CD4-positive, alpha-beta T cell (primary cell): ENCODE data around the gene NCKAP5. TPM values are rescaled to one million over a fixed set of nuclear protein-coding genes. Genes with fewer than 3 reads are reported as not detected.

Experiments
- ATAC-seq: fragments of 200-7000 bp; cut with Tn5 transposase; one replicate; pipeline ENCODE4 v1.10.0; 2022; ENCODE audit warnings: mild to moderate bottlenecking; ENCODE audit not compliant: poor library complexity
- CTCF ChIA-PET: fragments of 350-600 bp; sonication (Branson Sonifier 250); formaldehyde crosslinking; loops from one replicate; lab custom pipeline; 2021; ENCODE audit warnings: antibody characterized with exemption, inconsistent platforms; lab: Charles Lee
- POLR2A ChIA-PET: fragments of 350-600 bp; sonication (Branson Sonifier 250); formaldehyde crosslinking; loops from one replicate; lab custom pipeline; 2021; ENCODE audit warnings: antibody characterized with exemption, inconsistent platforms; lab: Charles Lee
- DNase-seq, 14 experiments: peaks; one replicate each; pipeline ENCODE4 v3.0.0-alpha.2; 2013 to 2020; ENCODE audit warnings: mixed read lengths in 2 of 14
- H3K27ac ChIP-seq, 2 donors: one replicate each; pipeline versions ENCODE4 v1.5.1 to v1.7.0; 2013; ENCODE audit warnings: low read length in 2 of 2, low read depth in 1 of 2, mild to moderate bottlenecking in 1 of 2
- H3K27me3 ChIP-seq, 2 experiments: 1 replicate in 1 of 2; 2 replicates in 1 of 2; pipeline versions ENCODE4 v1.6.1 to v1.7.0; 2013; ENCODE audit warnings: low read length in 2 of 2, control low read depth in 1 of 2, mild to moderate bottlenecking in 1 of 2, moderate library complexity in 1 of 2; ENCODE audit not compliant: insufficient read depth in 2 of 2, control insufficient read depth in 1 of 2
- H3K36me3 ChIP-seq: one replicate; pipeline ENCODE4 v1.6.1; 2013; ENCODE audit warnings: low read length, control low read depth; ENCODE audit not compliant: insufficient read depth
- H3K4me1 ChIP-seq: one replicate; pipeline ENCODE4 v1.6.1; 2013; ENCODE audit warnings: low read length, control low read depth; ENCODE audit not compliant: insufficient read depth
- H3K4me3 ChIP-seq: one replicate; pipeline ENCODE4 v1.5.1; 2013; ENCODE audit warnings: mild to moderate bottlenecking, low read length, moderate library complexity
- H3K9me3 ChIP-seq, 2 experiments: 1 replicate in 1 of 2; 2 replicates in 1 of 2; pipeline versions ENCODE4 v1.6.1 to v1.7.0; 2013; ENCODE audit warnings: low read length in 2 of 2, mild to moderate bottlenecking in 2 of 2, control low read depth in 1 of 2, moderate library complexity in 1 of 2; ENCODE audit not compliant: control insufficient read depth in 1 of 2, insufficient read depth in 1 of 2
- H3K27ac Mint-ChIP-seq: one replicate; pipeline ENCODE4 v1.8.0; 2020; ENCODE audit warnings: mixed read lengths
- H3K27me3 Mint-ChIP-seq: one replicate; pipeline ENCODE4 v1.8.0; 2021; ENCODE audit warnings: mixed read lengths
- H3K36me3 Mint-ChIP-seq: one replicate; pipeline ENCODE4 v1.8.0; 2021; ENCODE audit warnings: low read depth, mixed read lengths
- H3K4me1 Mint-ChIP-seq: one replicate; pipeline ENCODE4 v1.8.0; 2021; ENCODE audit warnings: low read depth, mixed read lengths
- H3K4me3 Mint-ChIP-seq: one replicate; pipeline ENCODE4 v1.8.0; 2020; ENCODE audit warnings: mild to moderate bottlenecking, mixed read lengths
- H3K9me3 Mint-ChIP-seq: one replicate; pipeline ENCODE4 v1.8.0; 2020; ENCODE audit warnings: mixed read lengths
- CTCF ChIP-seq: fragments of 200-600 bp; IDR thresholded peaks from one replicate; pipeline ENCODE4 v1.8.0; 2022; ENCODE audit warnings: antibody characterized with exemption, mild to moderate bottlenecking
- intact Hi-C, 2 experiments: fragments of 100-400 bp; cut with DNase I in 1 of 2; cut with micrococcal nuclease in 1 of 2; formaldehyde crosslinking; loops; one replicate each; pipeline versions ENCODE4 v1.15.1 to v1.9.0; 2023 to 2025; cut with DNase I, micrococcal nuclease
- total RNA-seq, 174 experiments: library from RNA in 2 of 174; stranded (reverse) in 2 of 174; gene quantifications; one replicate each; pipeline ENCODE4 v1.2.3 and lab custom pipeline; 2021 to 2026

The NCKAP5 gene
- total RNA-seq, 2 experiments from 2014 or later = not detected

- ChIA-PET POLR2A (no interaction called here), CTCF (no interaction called here)
- no peak for ATAC-seq
- H3K36me3 ChIP-seq = no peaks in the 10 kb centered on the region
- no peaks in the 10 kb centered on the region for H3K4me1 Mint-ChIP-seq
- H3K4me3 ChIP-seq = no peak overlapping the region
- no peaks in the 10 kb centered on the region for H3K27me3 Mint-ChIP-seq
- no peaks in the 10 kb centered on the region for H3K36me3 Mint-ChIP-seq
- peaks cover 4 to 5% of the 10 kb centered on the region in 2 experiments for H3K9me3 ChIP-seq
- H3K27ac ChIP-seq = no peak overlapping the region
- no peak overlapping the region for H3K27ac Mint-ChIP-seq
- DNase-seq = no peak
- intact Hi-C loops = no loop called here
- peaks cover 5% of the 10 kb centered on the region for H3K9me3 Mint-ChIP-seq
- no peaks in the 10 kb centered on the region for H3K27me3 ChIP-seq
- H3K4me3 Mint-ChIP-seq = no peak overlapping the region
- no peak for TF ChIP-seq CTCF
- H3K4me1 ChIP-seq = no peaks in the 10 kb centered on the region
These were observed 694.5 kb downstream of the NCKAP5 start for GRCh38 chr2:132873738-132874137.

- POLR2A ChIA-PET = no interaction called here
- Histone ChIP-seq H3K4me3 (no peak overlapping the region), H3K36me3 (no peaks in the 10 kb centered on the region), H3K27ac (no peak overlapping the region), H3K4me1 (no peaks in the 10 kb centered on the region), H3K27me3 (no peaks in the 10 kb centered on the region), H3K9me3 (peaks cover 4 to 5% of the 10 kb centered on the region in 2 experiments)
- no peak overlapping the region for H3K4me3 Mint-ChIP-seq
- ATAC-seq = no peak
- no peak for TF ChIP-seq CTCF
- intact Hi-C loops = no loop called here
- CTCF ChIA-PET = no interaction called here
- H3K27me3 Mint-ChIP-seq = no peaks in the 10 kb centered on the region
- H3K27ac Mint-ChIP-seq = no peak overlapping the region
- H3K9me3 Mint-ChIP-seq = peaks cover 4% of the 10 kb centered on the region
- H3K4me1 Mint-ChIP-seq = no peaks in the 10 kb centered on the region
- H3K36me3 Mint-ChIP-seq = no peaks in the 10 kb centered on the region
- DNase-seq = no peak
These were observed 696.4 kb downstream of the NCKAP5 start for GRCh38 chr2:132871831-132872230.

GRCh38 chr2:132863961-132864360 lies 704.3 kb downstream of the NCKAP5 start:
- Mint-ChIP-seq H3K4me1 (no peaks in the 10 kb centered on the region), H3K36me3 (no peaks in the 10 kb centered on the region), H3K4me3 (no peak overlapping the region), H3K9me3 (peaks cover under 1% of the 10 kb centered on the region), H3K27ac (no peak overlapping the region), H3K27me3 (no peaks in the 10 kb centered on the region)
- H3K4me1 ChIP-seq = no peaks in the 10 kb centered on the region
- no peak overlapping the region for H3K27ac ChIP-seq
- H3K9me3 ChIP-seq = no peaks in the 10 kb centered on the region
- intact Hi-C loops = no loop called here
- H3K27me3 ChIP-seq = no peaks in the 10 kb centered on the region
- no peaks in the 10 kb centered on the region for H3K36me3 ChIP-seq
- no peak for DNase-seq
- ChIA-PET POLR2A (no interaction called here), CTCF (no interaction called here)
- H3K4me3 ChIP-seq = no peak overlapping the region
- ATAC-seq = no peak
- no peak for TF ChIP-seq CTCF
